GM19023 (cell line): ENCODE data around the gene COX19.
A peak's percentile ranks its signal among the peaks of the same experiment; 100 is the strongest.
"Not testable (repeated sequence)": the region's sequence is repeated elsewhere in the genome, so short reads cannot be mapped to it uniquely, and the experiment has no call there.

ENCODE experiments used
- ATAC-seq: cut with Tn5 transposase; IDR thresholded peaks from one replicate; pipeline ENCODE4 v1.9.1; 2021; ENCODE audit warnings: mild to moderate bottlenecking, moderate library complexity; ENCODE audit not compliant: unreplicated experiment

COX19 gene

GRCh38 chr7:1011297-1012003 lies 36.1 kb upstream of the COX19 start:
- no peak for ATAC-seq

- no peak for ATAC-seq
Measured at GRCh38 chr7:1010226-1010625, 34.9 kb upstream of the COX19 start.

GRCh38 chr7:1009747-1010146 lies 34.4 kb upstream of the COX19 start:
- no peak for ATAC-seq

- ATAC-seq: no peak
Measured at GRCh38 chr7:1008733-1009363, 33.5 kb upstream of the COX19 start.

GRCh38 chr7:1007901-1008300 lies 32.6 kb upstream of the COX19 start:
- no peak for ATAC-seq

GRCh38 chr7:1005303-1005702 lies 30.0 kb upstream of the COX19 start:
- no peak for ATAC-seq

GRCh38 chr7:1004018-1004852 lies 28.9 kb upstream of the COX19 start:
- ATAC-seq: no peak

- not testable (repeated sequence) for ATAC-seq
Measured at GRCh38 chr7:1002445-1002844, 27.1 kb upstream of the COX19 start.

- not testable (repeated sequence) for ATAC-seq
Measured at GRCh38 chr7:1002026-1002425, 26.7 kb upstream of the COX19 start.

- ATAC-seq: not testable (repeated sequence)
Measured at GRCh38 chr7:1001069-1001770, 25.9 kb upstream of the COX19 start.

- peak; percentile 41 for ATAC-seq
Measured at GRCh38 chr7:999941-1000935, 24.9 kb upstream of the COX19 start.

- ATAC-seq: no peak
Measured at GRCh38 chr7:999149-999879, 24.0 kb upstream of the COX19 start.

- ATAC-seq: no peak
Measured at GRCh38 chr7:997404-998395, 22.4 kb upstream of the COX19 start.

GRCh38 chr7:996079-996872 lies 20.9 kb upstream of the COX19 start:
- ATAC-seq: no peak

GRCh38 chr7:995571-995970 lies 20.2 kb upstream of the COX19 start:
- no peak for ATAC-seq

- ATAC-seq: no peak
Measured at GRCh38 chr7:994592-995308, 19.4 kb upstream of the COX19 start.
